Mesothelial cell of epicardium (in vitro differentiated cells): ENCODE results near the gene GOLGA8A. TPM values are rescaled to one million over a fixed set of nuclear protein-coding genes. Genes with fewer than 3 reads are reported as not detected.
"Not testable (repeated sequence)": the region's sequence is repeated elsewhere in the genome, so short reads cannot be mapped to it uniquely, and the experiment has no call there.

ENCODE experiments used
- DNase-seq, 2 experiments: peaks; one replicate each; pipeline ENCODE4 v3.0.0; 2021; ENCODE audit warnings: low spot score in 2 of 2; ENCODE audit not compliant: unreplicated experiment in 2 of 2
- H3K27ac Mint-ChIP-seq: 2 replicates; pipeline ENCODE4 v1.8.0; 2021; ENCODE audit warnings: mixed read lengths
- H3K27me3 Mint-ChIP-seq: 2 replicates; pipeline ENCODE4 v1.8.0; 2021; ENCODE audit warnings: low read depth, mixed read lengths
- H3K36me3 Mint-ChIP-seq: 2 replicates; pipeline ENCODE4 v1.8.0; 2021; ENCODE audit warnings: mixed read lengths
- H3K4me1 Mint-ChIP-seq: 2 replicates; pipeline ENCODE4 v1.8.0; 2021; ENCODE audit warnings: mixed read lengths
- H3K4me3 Mint-ChIP-seq: 2 replicates; pipeline ENCODE4 v1.8.0; 2021; ENCODE audit warnings: mild to moderate bottlenecking, moderate library complexity, mixed read lengths
- H3K9me3 Mint-ChIP-seq: 2 replicates; pipeline ENCODE4 v1.8.0; 2021; ENCODE audit warnings: mixed read lengths
- total RNA-seq: library from RNA; stranded (reverse); gene quantifications from 3 replicates; pipeline ENCODE4 v1.2.1, GENCODE V29; 2021

The GOLGA8A gene
- total RNA-seq, 1 donor from 2014 or later, result 396 TPM

GRCh38 chr15:34420953-34421352 is 16.7 kb downstream of the GOLGA8A start:
- H3K27me3 Mint-ChIP-seq, H3K4me1 Mint-ChIP-seq, H3K27ac Mint-ChIP-seq, H3K4me3 Mint-ChIP-seq, DNase-seq, H3K9me3 Mint-ChIP-seq: not testable (repeated sequence)
- peaks cover 11% of the 10 kb centered on the region for H3K36me3 Mint-ChIP-seq

GRCh38 chr15:34418435-34418834 is 19.2 kb downstream of the GOLGA8A start:
- not testable (repeated sequence) for H3K27ac Mint-ChIP-seq, H3K9me3 Mint-ChIP-seq, H3K4me1 Mint-ChIP-seq, DNase-seq, H3K4me3 Mint-ChIP-seq, H3K27me3 Mint-ChIP-seq, H3K36me3 Mint-ChIP-seq

GRCh38 chr15:34409511-34409910 is 28.1 kb downstream of the GOLGA8A start:
- H3K27me3 Mint-ChIP-seq, DNase-seq, H3K4me3 Mint-ChIP-seq, H3K36me3 Mint-ChIP-seq, H3K4me1 Mint-ChIP-seq, H3K27ac Mint-ChIP-seq, H3K9me3 Mint-ChIP-seq: not testable (repeated sequence)

GRCh38 chr15:34408973-34409372 is 28.6 kb downstream of the GOLGA8A start:
- H3K4me3 Mint-ChIP-seq, H3K27me3 Mint-ChIP-seq, H3K4me1 Mint-ChIP-seq, H3K27ac Mint-ChIP-seq, H3K9me3 Mint-ChIP-seq, DNase-seq, H3K36me3 Mint-ChIP-seq: not testable (repeated sequence)

- H3K27ac Mint-ChIP-seq, H3K36me3 Mint-ChIP-seq, H3K9me3 Mint-ChIP-seq, H3K27me3 Mint-ChIP-seq, DNase-seq, H3K4me1 Mint-ChIP-seq, H3K4me3 Mint-ChIP-seq: not testable (repeated sequence)
Measured at GRCh38 chr15:34403899-34404298, 33.7 kb downstream of the GOLGA8A start.

- DNase-seq, H3K9me3 Mint-ChIP-seq, H3K4me3 Mint-ChIP-seq, H3K27ac Mint-ChIP-seq, H3K27me3 Mint-ChIP-seq, H3K36me3 Mint-ChIP-seq, H3K4me1 Mint-ChIP-seq: not testable (repeated sequence)
Measured at GRCh38 chr15:34403160-34403598, 34.4 kb downstream of the GOLGA8A start.

- H3K9me3 Mint-ChIP-seq, H3K36me3 Mint-ChIP-seq: not testable (repeated sequence)
Measured at GRCh38 chr15:34397637-34398259, 39.9 kb downstream of the GOLGA8A start.

GRCh38 chr15:34392981-34393380 is 44.6 kb downstream of the GOLGA8A start:
- not testable (repeated sequence) for H3K27me3 Mint-ChIP-seq, H3K9me3 Mint-ChIP-seq, H3K27ac Mint-ChIP-seq, H3K36me3 Mint-ChIP-seq, DNase-seq, H3K4me3 Mint-ChIP-seq, H3K4me1 Mint-ChIP-seq

More at GRCh38 chr15:34397637-34398259, 39.9 kb downstream of the GOLGA8A start:
- not testable (repeated sequence) for H3K27ac Mint-ChIP-seq, DNase-seq, H3K4me1 Mint-ChIP-seq, H3K4me3 Mint-ChIP-seq, H3K27me3 Mint-ChIP-seq

- not testable (repeated sequence) for H3K9me3 Mint-ChIP-seq, H3K4me1 Mint-ChIP-seq, H3K27ac Mint-ChIP-seq, DNase-seq, H3K4me3 Mint-ChIP-seq, H3K36me3 Mint-ChIP-seq, H3K27me3 Mint-ChIP-seq
Measured at GRCh38 chr15:34389594-34390086, 48.0 kb downstream of the GOLGA8A start.

Other genes starting within 250 kb of the GOLGA8A start
- 77.6 to 82.7 TPM (median 79.3 TPM) in 3 replicates for gene KATNBL1, start 227.7 kb downstream of the GOLGA8A start, total RNA-seq
- 91.1 to 93.0 TPM (median 92.2 TPM) in 3 replicates for gene EMC4, start 212.8 kb downstream of the GOLGA8A start, total RNA-seq
- 21.9 to 24.3 TPM (median 23.7 TPM) in 3 replicates for gene SLC12A6, start 100.0 kb downstream of the GOLGA8A start, total RNA-seq
- gene NOP10, start 94.7 kb downstream of the GOLGA8A start, total RNA-seq, result 88.9 to 95.9 TPM (median 94.6 TPM) in 3 replicates
- not detected in 3 replicates for gene NUTM1, start 94.5 kb downstream of the GOLGA8A start, total RNA-seq
- gene LPCAT4, start 70.6 kb downstream of the GOLGA8A start, total RNA-seq, result 88.7 to 91.3 TPM (median 91.1 TPM) in 3 replicates
- gene GOLGA8B, start 145.8 kb upstream of the GOLGA8A start, total RNA-seq, result 156 to 157 TPM (median 156 TPM) in 3 replicates